ENCODE results near the gene ADPRHL1.

ADPRHL1 gene

DNA sequence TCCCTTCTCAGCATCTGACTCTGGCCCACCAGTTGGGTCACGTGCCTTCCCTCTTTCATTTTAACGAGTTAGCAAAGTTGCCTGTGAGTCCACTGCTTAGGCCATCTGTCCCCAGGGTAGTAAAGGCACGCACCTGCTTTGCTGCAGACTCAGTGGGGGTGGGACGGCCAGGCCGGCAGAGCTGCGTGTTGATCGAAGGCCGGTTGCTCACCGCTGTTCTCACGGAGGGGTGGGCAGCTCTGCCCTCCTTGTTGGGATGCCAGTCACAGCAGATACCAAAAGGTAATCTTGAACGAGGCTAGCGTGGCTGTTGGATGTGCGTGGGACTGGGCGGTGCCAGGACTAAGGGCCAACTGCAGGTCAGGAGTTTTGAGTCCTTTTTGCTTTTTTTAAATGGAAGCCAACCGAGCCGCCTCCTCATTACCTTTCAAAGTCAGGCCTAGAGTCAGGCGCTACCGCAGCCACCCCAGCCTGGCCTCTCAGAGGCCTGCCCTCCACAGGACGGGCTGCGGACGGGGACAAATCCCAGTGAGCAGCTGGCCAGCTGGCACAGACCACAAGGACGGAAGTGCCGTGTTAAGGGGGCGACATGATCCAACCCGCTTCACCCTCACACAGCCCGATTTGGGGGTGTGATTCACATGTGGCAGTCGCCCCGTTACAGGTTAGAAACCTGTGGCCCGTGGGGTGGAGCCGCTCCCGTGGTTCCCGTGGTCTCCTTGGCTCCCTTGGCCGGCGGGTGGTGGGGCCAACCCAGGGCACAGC lies 20.6 kb downstream of the ADPRHL1 start:
- no peak for DNase-seq (ENCODE audit: low spot score)

DNA sequence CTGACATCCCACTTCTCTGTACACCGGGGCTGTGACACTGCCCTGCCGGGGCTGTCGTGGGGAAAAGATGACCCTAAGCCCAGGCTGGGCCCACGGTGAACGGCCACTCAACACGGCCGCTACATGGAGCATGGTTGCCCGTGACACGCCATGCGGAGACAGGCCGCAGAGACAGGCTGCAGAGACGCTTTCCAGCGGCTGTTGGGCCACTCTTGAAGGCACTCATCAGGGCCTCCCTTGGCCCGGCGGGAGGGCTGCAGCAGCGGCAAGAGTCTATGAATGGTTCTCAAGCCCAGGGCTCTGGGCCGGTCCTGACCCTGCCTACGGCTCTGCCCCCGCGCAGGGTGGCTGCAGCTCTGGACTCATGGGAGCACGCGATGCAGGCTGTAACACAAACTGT lies 22.1 kb downstream of the ADPRHL1 start:
- no peak for DNase-seq (ENCODE audit: low spot score)

DNA sequence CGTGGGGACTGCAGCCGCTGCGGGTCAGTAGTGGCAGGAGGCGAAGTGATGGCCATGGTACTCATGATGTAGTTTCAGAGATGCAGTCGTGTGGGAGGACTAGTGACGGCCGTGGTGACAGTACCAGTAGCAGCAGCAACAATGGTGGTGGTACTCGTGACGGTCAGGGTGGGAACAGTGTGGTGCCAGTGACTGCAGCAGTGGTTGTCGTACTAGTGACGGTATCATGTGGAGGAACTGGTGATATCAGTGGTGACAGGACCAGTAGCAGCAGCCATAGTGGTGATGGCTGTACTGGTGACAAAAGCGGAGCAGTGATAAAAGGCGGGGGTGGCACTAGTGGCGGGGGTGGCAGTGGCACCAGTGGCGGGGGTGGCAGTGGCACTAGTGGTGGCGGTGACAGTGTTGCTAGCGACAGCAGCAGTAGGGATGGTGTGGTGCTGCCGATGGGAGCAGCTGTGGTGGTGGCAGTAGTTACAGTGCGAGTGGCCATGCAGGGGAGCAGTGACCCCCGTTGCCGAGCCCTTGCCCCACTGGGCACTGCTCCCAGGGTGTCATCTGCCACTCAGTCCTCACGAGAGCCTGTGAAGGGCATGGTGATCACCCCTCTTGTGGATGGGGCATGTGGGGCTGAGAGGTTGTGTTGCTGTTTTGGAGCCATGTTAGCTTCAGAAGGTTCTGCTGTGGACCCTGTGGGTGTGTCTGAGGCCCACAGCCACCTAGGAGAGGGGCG lies 22.7 kb downstream of the ADPRHL1 start:
- no peak for DNase-seq (ENCODE audit: low spot score)

DNA sequence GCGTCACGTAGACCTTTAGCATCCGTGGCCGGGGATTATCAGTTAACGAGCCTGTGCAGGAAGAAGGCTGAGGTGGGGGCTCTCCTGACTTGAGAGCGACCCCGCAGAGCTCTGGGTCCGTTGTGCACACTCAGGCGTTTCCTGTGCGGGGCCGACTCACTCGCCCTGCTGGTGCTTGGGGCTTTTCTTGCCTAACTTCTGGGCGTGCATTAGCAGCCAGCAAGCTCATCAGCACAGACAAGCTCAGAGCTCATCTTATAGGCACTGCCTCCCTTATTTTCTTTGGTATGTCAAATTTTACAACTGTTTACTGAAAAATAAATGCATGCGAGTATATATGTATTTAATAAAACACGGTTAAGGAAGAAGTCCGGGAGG lies 23.7 kb downstream of the ADPRHL1 start:
- DNase-seq (ENCODE audit: low spot score): no peak

DNA sequence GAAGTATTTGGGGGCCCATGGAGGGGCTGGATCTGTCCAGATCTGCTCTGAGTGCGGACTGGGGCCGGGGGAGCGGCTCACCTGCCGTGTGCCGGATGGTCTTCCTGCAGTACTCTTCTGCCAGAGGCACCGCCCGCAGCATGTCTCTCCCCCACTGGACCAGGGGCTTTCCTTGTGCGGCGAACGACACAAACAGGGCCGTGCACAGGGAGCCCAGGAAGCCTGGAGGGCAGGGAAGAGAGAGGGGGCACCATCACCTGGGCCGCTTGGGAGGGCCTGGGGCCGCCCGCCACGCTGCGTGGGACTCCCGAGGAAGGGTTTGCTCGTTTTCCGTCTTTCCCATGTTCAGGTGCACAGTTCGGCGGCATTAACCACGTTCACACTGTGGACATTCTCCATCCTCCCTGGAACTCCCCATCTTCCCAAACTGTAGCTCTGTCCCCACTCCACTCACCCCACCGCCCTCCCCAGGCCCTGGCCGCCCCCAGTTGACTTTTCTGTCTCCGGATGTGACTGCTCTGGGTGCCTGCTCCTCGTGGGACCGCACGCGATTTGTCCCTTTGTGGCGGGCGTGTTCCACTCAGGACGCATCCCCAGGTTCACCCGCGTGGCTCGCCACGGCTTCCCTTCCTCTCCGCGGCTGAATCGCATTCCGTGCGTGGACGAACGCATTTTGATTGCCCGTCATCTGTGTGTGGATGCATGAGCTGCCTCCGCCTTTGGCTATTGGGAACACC lies 24.2 kb downstream of the ADPRHL1 start:
- DNase-seq (ENCODE audit: low spot score): no peak

DNA sequence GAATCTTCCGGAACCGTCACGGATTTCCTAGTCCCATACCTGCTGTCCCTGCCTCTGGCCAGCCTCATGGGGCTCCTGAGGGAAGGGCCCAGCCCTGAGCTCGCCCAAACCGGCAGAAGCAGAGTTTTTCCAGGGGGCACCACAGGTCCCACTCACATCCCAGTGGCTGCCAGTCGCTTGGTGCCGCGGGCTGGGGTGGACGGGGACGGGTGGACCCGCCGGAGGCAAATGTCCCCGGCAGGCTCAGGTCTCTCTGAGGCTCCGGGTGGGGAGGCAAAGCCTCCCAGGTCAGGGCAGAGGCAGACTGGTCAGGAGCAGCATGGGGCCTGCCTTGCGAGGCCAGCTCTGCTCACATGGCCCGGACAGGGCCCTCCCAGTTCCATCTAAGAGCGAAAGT lies 24.8 kb downstream of the ADPRHL1 start:
- DNase-seq (ENCODE audit: low spot score): no peak

DNA sequence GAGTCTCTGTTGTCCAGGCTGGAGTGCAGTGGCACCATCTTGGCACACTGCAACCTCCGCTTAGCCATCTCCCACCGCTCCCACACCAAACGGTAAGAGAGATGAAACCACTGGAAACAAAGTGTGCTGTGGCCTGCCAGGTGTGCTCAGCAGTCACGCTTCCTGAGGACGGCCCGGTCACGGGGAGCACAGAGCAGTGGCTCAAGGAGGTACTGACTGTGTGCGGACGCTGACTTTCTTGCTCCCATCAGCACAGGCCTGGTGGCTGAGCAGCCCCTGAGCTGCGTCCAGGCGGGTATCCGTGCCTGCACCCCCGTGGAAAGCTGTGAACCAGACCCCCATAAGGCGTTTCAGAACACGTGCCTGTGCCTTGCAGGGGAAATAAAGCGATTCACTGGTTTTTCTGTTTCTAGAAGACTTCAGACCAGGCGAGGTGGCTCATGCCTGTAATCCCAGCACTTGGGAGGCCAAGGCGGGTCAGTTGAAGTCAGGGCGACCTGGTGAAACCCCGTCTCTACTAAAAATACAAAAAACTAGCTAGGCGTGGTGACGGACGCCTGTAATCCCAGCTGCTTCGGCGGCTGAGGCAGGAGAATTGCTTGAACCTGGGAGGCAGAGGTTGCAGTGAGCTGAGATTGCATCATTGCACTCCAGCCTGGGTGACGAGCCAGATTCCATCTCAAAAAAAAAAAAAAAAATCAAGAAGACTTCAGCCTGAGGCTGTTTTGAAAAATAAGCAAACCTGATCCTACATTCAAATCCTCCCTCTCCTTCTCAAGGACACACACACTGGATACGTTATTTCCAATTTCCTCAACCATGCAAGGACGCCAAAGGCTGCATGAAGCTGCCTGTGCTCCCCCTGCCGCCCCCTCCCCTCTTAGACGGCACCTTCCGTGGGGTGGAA lies 25.5 kb downstream of the ADPRHL1 start:
- DNase-seq (ENCODE audit: low spot score): no peak

DNA sequence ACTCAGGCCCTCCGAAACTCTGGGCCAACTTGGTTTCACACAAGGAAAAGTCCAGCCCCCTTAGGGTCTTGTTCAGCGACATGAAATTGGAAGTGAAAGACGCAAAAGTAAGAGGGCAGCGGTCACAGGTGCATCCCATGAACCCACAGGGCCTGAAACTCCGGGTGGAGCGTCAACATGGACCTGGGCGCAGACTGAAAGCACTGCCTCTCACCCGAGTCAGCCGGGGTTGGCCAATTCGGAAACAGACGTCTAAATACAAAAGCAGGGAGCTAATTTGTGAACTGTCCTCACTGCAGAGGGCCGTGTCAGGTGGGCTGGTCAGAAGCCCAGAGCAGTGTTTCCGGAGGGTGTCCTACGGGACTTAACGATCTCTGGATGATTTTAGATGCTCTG lies 26.7 kb downstream of the ADPRHL1 start:
- no peak for DNase-seq (ENCODE audit: low spot score)

DNA sequence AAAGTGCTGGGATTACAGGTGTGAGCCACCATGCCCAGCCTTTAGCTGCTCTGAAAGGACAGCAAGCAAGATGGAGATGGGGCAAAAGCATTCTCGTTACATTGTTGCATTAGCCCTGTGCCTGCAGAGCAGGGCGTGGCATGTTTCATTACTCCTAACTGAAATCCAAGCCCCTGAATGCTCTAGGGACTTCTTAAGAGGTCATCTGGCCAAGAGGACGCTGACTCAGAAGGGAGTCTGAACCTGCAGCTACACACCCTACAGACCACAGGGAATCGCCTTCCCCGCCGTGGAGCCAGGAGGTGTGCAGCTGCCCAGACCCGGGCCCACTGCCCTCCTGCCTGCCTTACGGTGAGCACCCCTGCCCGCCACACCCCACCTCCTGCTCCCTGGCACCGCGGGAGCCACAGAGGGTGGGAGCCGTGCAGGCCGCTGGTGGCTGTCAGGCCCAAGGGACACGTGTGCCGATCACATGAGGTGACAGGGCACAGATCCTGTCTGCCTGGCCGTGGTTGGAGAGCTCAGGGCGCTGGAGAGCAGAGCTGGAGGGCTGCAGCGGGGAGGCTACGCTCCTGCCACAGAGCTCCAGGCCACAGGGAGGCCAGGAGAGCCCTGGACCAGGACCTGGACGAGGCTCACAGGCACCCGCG lies 27.2 kb downstream of the ADPRHL1 start:
- no peak for DNase-seq (ENCODE audit: low spot score)

DNA sequence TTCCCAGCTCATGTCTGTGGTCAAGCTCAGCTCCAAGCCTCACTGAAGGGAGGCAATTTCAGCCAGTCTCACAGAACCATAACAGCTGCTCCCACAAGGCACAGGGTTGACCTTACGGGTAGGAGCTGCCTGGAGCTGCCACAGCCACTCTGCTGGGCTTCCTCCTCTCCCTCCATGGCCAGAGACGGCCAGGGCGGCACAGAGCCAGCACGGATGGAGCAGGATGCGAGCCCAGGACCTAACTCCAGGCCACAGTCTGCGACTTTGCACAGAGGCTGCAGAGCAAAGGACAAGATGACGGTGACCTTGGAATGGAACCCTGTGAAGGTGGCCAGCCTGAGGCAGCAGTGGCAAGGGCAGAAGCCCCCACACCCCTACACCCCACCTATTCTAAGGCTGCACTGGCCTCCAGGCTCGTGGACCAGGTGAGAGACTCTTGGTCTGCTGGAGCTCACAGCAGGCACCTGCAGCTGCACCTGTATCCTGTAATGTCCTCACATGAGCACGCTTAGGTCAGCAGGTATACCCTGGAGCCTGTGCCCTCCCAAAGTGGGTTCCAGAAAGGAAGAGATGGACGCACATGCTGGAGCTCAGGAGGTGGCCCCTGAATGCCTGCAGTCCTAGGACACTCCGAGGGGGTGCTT lies 29.6 kb downstream of the ADPRHL1 start:
- no peak for DNase-seq (ENCODE audit: low spot score)

DNA sequence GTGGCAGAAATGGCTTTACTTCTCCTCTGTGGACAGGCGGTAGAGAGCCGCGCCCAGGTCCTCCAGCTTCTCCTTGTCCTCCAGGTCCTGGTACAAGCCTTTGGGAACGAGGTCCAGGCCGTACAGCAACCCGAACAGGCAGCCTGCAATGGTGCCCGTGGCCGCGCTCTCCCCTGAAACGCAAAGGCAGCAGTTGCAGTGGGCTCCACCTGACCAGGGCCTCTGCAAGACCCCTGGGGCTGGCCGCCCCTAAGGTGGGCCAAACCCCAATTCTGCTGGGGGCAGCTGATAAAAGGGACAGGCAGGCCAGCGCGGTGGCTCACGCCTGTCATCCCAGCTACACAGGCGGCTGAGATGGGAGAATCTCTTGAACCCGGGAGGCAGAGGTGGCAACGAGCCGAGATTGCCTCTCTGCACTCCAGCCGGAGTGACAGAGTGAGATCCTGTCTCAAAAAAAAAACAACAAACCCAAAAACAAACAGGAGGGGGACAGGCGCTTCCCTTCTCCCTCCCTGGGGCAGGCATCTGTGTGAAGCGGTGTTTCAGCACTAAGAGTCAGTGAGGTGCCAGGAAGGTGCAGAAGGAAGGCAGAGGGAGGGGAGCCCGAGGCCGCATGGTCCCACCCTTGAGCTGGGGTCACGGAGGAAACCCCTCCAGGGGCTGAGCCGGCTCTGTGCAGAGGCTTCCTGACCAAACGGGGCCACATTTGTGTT lies 30.3 kb downstream of the ADPRHL1 start:
- no peak for DNase-seq (ENCODE audit: low spot score)

DNA sequence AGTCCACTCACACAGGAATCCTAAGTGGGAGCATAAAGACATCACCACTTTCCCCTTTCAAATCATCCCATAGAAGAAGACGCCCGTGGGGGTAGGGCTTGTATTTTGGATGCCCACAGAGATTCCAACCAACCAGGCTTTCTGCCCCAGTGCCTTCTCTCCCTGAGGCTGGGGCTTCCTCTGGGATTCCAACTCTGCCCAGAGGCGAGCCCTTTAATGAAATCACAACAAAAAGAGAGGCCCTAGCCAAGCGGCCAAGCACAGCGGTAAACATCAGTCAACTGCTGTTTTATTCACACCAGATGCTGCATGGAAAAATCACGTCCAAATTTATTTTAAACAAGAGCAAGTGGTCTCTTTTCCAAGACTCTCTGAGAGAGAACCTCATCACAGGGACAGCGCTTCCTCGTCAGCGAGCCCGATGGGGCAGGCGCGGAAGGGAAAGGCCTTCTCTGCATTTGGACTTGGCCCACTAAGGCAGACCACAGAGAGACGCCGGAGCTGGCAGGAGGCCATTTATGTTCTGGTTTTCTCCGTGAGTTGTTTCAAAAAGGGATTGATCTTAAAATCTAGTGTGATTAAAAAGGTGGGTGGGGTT lies 31.5 kb downstream of the ADPRHL1 start:
- no peak for DNase-seq (ENCODE audit: low spot score)

DNA sequence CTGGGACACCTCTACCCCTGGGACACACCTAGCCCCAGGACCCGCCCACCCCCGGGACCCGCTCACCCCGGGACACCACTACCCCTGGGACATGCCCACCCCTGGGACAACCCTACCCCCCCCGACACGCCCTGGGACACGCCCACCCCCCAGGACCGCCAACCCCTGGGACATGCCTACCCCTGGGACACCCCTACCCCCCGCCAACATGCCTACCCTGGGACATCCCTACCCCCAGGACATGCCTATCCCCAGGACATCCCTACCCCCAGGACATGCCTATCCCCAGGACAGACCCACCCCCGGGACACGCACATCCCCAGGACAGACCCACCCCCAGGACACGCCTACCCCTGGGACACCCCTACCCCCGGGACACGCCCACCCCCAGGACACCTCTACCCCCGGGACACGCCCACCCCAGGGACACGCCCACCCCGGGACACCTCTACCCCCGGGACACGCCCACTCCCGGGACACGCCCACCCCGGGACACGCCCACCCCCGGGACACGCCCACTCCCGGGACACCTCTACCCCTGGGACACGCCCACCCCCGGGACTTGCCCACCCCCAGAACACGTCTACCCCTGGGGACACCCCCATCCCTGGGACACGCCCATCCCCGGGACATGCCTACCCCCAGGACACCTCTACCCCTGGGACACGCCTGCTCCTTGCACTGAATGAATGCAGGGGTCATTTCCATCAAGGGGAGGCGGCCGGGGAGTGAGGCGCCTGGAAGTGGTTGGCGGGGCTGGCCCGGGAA lies 32.3 kb downstream of the ADPRHL1 start:
- DNase-seq (ENCODE audit: low spot score): no peak

DNA sequence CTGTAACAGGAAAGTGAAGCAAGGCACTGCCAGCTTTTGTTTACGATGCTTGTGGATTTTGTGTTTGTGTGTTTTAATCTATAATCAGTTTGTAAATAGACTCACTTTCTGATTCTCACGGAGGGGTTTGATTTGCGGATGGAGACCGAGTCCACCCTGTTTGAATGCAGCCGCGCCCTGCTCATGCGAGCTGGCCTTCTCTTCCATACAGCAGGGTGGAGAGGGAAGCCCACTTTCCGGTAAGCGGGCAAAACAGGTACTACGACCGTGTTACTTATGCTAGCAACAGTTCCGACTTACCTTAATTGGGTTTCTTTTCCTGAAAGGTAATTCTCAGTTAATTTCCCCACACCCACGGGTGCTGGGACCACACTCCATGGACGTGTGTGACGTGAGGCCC lies 33.1 kb downstream of the ADPRHL1 start:
- no peak for DNase-seq (ENCODE audit: low spot score)

DNA sequence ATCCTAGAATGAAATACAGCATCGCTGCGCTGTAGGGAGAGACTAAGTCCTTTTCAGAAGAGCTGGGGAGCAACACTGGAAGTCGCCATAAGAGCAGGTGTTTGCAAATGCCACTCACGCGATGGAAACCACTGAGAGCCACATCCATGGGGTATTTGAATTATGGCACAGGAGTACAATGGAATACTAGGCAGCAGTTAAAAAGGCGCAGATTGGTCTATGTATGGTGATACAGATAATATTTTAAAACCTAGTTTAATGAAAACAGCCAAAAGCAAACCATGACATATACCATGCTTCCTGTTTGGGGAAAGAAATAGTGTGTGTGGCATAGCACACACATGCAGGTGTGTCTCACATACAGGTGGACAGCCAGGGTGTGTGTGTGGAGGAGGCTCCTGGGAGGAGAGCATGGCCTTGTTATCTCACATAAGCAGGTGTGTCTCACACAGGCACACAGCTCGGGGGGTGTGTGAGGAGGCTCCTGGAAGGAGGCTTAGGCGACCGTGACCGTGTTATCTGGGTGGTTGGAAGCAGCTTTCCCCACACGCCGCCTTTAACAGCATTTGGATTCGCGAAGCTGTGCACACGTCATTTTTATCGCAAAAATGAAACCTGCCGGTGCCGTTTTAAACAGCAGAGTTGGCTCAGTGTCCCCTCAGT lies 33.6 kb downstream of the ADPRHL1 start:
- no peak for DNase-seq (ENCODE audit: low spot score)

DNA sequence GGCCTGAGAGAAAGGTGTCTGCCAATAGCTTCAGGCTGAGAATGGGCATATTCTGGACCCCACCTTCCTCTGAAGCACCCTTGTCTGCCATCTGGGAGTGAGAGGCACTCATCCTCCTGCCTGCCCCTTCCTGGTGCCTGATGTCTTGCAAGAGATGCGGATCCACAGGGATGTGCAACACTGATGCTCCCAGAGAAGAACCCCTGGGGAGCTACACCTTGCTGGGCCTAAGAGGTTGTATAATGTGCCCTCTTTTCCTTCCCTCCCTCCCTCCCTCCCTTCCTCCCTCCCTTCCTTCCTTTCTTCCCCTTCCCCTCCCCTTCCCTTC lies 34.6 kb downstream of the ADPRHL1 start:
- no peak for DNase-seq (ENCODE audit: low spot score)

DNA sequence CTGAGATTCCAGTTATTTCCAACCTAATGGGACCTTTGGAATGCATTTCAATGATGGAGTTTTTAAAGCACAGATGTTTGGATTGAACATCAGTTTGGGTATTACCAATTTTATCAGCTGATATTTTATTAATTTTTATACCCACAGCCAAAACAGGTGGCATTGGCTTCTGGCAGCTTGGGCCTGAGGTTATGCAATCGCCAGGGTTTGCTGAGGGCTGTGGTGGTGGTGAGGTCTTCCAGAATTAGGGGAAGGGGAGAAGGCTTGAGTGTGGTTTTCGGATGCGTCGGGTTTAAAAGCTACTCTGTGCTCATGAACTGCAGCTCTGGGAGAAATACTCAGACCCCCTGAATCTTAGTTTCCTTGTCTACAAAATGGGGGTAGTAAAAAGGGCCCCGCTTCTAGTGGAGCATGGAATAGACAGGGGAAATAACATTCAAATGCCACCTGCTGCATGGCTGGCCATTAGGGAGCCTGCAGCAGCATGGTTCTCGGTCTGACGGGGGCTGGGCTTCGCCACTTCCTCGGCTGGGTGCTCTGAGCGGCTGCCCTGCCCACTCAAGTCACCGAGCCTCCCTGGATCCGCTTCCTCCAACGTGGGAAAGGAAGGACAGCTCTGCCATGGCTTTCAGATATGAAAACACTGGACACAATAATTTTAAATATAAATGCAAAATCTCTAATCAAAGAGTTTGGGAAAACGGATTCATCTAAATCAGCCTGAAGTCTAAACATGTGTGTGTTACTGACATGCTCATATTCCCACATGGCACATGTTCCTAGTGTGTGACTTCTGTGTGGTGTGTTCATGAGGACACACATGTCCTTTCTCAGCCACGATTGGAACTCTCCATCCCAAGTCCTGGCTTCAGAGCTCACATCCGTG lies 35.2 kb downstream of the ADPRHL1 start:
- no peak for DNase-seq (ENCODE audit: low spot score)
